Mesenchymal stem cell (in vitro differentiated cells and primary cell): Measurements from ENCODE around the gene NDUFAF2.

Experiments
- DNase-seq: peaks from one replicate; pipeline ENCODE4 v3.0.0-alpha.2; 2013
- H2AFZ ChIP-seq: one replicate; pipeline ENCODE4 v1.6.1; 2013; ENCODE audit warnings: low read depth, mild to moderate bottlenecking, control low read depth, inconsistent platforms, low read length, moderate library complexity
- H2AK5ac ChIP-seq: 2 replicates; pipeline ENCODE4 v1.6.1; 2013; ENCODE audit warnings: low read length, moderate library complexity, mild to moderate bottlenecking, inconsistent platforms; ENCODE audit not compliant: severe bottlenecking
- H2BK120ac ChIP-seq: one replicate; pipeline ENCODE4 v1.6.1; 2013; ENCODE audit warnings: low read depth, mild to moderate bottlenecking, inconsistent platforms, low read length, moderate library complexity
- H2BK12ac ChIP-seq, 2 experiments: one replicate each; pipeline ENCODE4 v1.6.1; 2013; ENCODE audit warnings: inconsistent platforms in 2 of 2, low read length in 2 of 2, mild to moderate bottlenecking in 2 of 2, moderate library complexity in 2 of 2, control low read depth in 1 of 2
- H2BK15ac ChIP-seq: one replicate; pipeline ENCODE4 v1.6.1; 2013; ENCODE audit warnings: mild to moderate bottlenecking, low read depth, inconsistent platforms; ENCODE audit not compliant: poor library complexity, severe bottlenecking
- H2BK5ac ChIP-seq: 2 replicates; pipeline ENCODE4 v1.6.1; 2013; ENCODE audit warnings: low read depth, mild to moderate bottlenecking, low read length, control low read depth, inconsistent platforms; ENCODE audit not compliant: poor library complexity, severe bottlenecking
- H3K14ac ChIP-seq, 2 experiments: one replicate each; pipeline ENCODE4 v1.6.1; 2013; ENCODE audit warnings: inconsistent platforms in 2 of 2, low read length in 2 of 2, control low read depth in 1 of 2, mild to moderate bottlenecking in 1 of 2, moderate library complexity in 1 of 2
- H3K18ac ChIP-seq, 2 experiments: one replicate each; pipeline ENCODE4 v1.6.1; 2013; ENCODE audit warnings: inconsistent platforms in 2 of 2, low read length in 2 of 2, control low read depth in 1 of 2, low read depth in 1 of 2, mild to moderate bottlenecking in 1 of 2
- H3K23ac ChIP-seq, 2 experiments: one replicate each; pipeline ENCODE4 v1.6.1; 2013; ENCODE audit warnings: inconsistent platforms in 2 of 2, low read length in 2 of 2, mild to moderate bottlenecking in 2 of 2, moderate library complexity in 2 of 2, control low read depth in 1 of 2
- H3K27ac ChIP-seq: 2 replicates; pipeline ENCODE4 v1.5.1; 2013; ENCODE audit warnings: mild to moderate bottlenecking, moderate library complexity, low read length, control low read depth, inconsistent platforms; ENCODE audit not compliant: poor library complexity, severe bottlenecking
- H3K27me3 ChIP-seq, 2 experiments: 2 replicates each; pipeline versions ENCODE4 v1.6.1 to v1.7.0; 2013; ENCODE audit warnings: low read length in 2 of 2, mild to moderate bottlenecking in 2 of 2, moderate library complexity in 2 of 2, control low read depth in 1 of 2, inconsistent platforms in 1 of 2; ENCODE audit not compliant: control insufficient read depth in 1 of 2, insufficient read depth in 1 of 2
- H3K36me3 ChIP-seq, 2 experiments: 2 replicates each; pipeline versions ENCODE4 v1.6.1 to v1.7.0; 2013; ENCODE audit warnings: low read length in 2 of 2, control low read depth in 1 of 2, inconsistent platforms in 1 of 2, low read depth in 1 of 2, mild to moderate bottlenecking in 1 of 2; ENCODE audit not compliant: insufficient read depth in 2 of 2, control insufficient read depth in 1 of 2
- H3K4ac ChIP-seq, 2 experiments: one replicate each; pipeline ENCODE4 v1.6.1; 2013; ENCODE audit warnings: inconsistent platforms in 2 of 2, low read length in 2 of 2, mild to moderate bottlenecking in 2 of 2, moderate library complexity in 2 of 2, control low read depth in 1 of 2, low read depth in 1 of 2
- H3K4me1 ChIP-seq: 2 replicates; pipeline ENCODE4 v1.6.1; 2013; ENCODE audit warnings: low read depth, low read length, control low read depth; ENCODE audit not compliant: control insufficient read depth, insufficient read depth
- H3K4me2 ChIP-seq: 2 replicates; pipeline ENCODE4 v1.6.1; 2013; ENCODE audit warnings: low read length, mild to moderate bottlenecking, inconsistent platforms; ENCODE audit not compliant: poor library complexity, severe bottlenecking
- H3K4me3 ChIP-seq, 2 experiments: 2 replicates each; pipeline versions ENCODE4 v1.5.1 to v1.7.0; 2013; ENCODE audit warnings: low read length in 2 of 2, mild to moderate bottlenecking in 2 of 2, control low read depth in 1 of 2, low read depth in 1 of 2; ENCODE audit not compliant: insufficient read depth in 1 of 2
- H3K79me1 ChIP-seq: replicated peaks from 2 replicates; pipeline ENCODE4 v1.6.1; 2013; ENCODE audit warnings: mild to moderate bottlenecking, control low read depth, low read length, inconsistent platforms; ENCODE audit not compliant: poor library complexity, severe bottlenecking
- H3K9ac ChIP-seq: 2 replicates; pipeline ENCODE4 v1.7.0; 2013; ENCODE audit warnings: mild to moderate bottlenecking, low read length, moderate library complexity
- H3K9me3 ChIP-seq: 2 replicates; pipeline ENCODE4 v1.7.0; 2013; ENCODE audit warnings: mild to moderate bottlenecking, low read length; ENCODE audit not compliant: control insufficient read depth
- H4K8ac ChIP-seq: one replicate; pipeline ENCODE4 v1.6.1; 2013; ENCODE audit warnings: inconsistent platforms, mild to moderate bottlenecking, low read length, moderate library complexity
- H4K91ac ChIP-seq: one replicate; pipeline ENCODE4 v1.6.1; 2013; ENCODE audit warnings: mild to moderate bottlenecking, low read length, inconsistent platforms
- WGBS: methylation state at CpG from one replicate; pipeline ENCODE4 v1.1.7; 2013; ENCODE audit warnings: mixed read lengths; 5-methylcytosine and 5-hydroxymethylcytosine counted together

Gene NDUFAF2

GRCh38 chr5:60993875-60994571, 49.0 kb downstream of the NDUFAF2 start:
- Histone ChIP-seq H3K9me3 (no peaks in the 10 kb centered on the region), H2BK5ac (no peak overlapping the region), H2BK120ac (no peak overlapping the region), H3K14ac (no peak overlapping the region), H3K9ac (no peak overlapping the region), H2BK15ac (no peak overlapping the region), H3K4me1 (peaks cover 1% of the 10 kb centered on the region), H3K4me2 (no peak overlapping the region), H3K4ac (no peak overlapping the region), H3K4me3 (no peak overlapping the region), H4K8ac (no peak overlapping the region), H2AK5ac (no peak overlapping the region), H3K36me3 (peaks cover 10% of the 10 kb centered on the region in 2 experiments), H4K91ac (no peak overlapping the region), H2AFZ (no peak overlapping the region), H3K27ac (no peak overlapping the region), H3K23ac (no peak overlapping the region), H3K27me3 (no peaks in the 10 kb centered on the region), H3K79me1 (peaks cover 34% of the 10 kb centered on the region), H3K18ac (no peak overlapping the region), H2BK12ac (no peak overlapping the region)
- no peak for DNase-seq
- WGBS, result 93% methylated on average over 11 of the region's 11 CpGs

DNA sequence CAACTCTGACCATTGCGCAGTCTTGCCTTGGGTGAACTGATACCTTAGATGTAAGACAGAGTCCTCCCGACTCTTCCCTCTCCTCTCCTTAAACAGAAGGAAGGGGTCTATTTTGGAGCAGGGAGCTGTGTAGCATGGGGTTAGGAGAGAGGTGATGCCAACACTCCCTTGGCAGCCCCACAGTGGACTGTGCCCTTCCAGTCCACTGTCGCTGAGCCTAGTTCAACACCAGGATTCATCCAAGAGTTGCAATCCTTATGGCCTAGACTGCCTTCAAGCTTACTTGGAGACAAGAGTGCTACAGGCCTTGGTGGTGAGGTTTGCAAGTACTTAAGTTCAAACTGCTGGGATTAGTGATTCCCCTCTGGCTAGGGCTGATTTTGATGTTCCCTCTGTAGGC, 51.4 kb downstream of the NDUFAF2 start:
- 100% methylated on average over 1 of the region's 3 CpGs for WGBS
- no peak overlapping the region for H2BK5ac ChIP-seq
- peaks cover 10% of the 10 kb centered on the region in 2 experiments for H3K36me3 ChIP-seq
- H3K4ac ChIP-seq, result no peak overlapping the region
- H2BK12ac ChIP-seq, result no peak overlapping the region
- no peak overlapping the region for H2AK5ac ChIP-seq
- H3K9me3 ChIP-seq, result no peaks in the 10 kb centered on the region
- H3K27me3 ChIP-seq, result no peaks in the 10 kb centered on the region
- no peak for DNase-seq
- peaks cover 1% of the 10 kb centered on the region for H3K4me1 ChIP-seq
- H3K23ac ChIP-seq, result no peak overlapping the region
- H3K4me2 ChIP-seq, result no peak overlapping the region
- peaks cover 36% of the 10 kb centered on the region for H3K79me1 ChIP-seq
- H4K8ac ChIP-seq, result no peak overlapping the region
- no peak overlapping the region for H2AFZ ChIP-seq
- H3K27ac ChIP-seq, result no peak overlapping the region
- no peak overlapping the region for H3K18ac ChIP-seq
- H3K14ac ChIP-seq, result no peak overlapping the region
- no peak overlapping the region for H3K9ac ChIP-seq
- H3K4me3 ChIP-seq, result no peak overlapping the region
- H4K91ac ChIP-seq, result no peak overlapping the region
- H2BK120ac ChIP-seq, result no peak overlapping the region
- no peak overlapping the region for H2BK15ac ChIP-seq

DNA sequence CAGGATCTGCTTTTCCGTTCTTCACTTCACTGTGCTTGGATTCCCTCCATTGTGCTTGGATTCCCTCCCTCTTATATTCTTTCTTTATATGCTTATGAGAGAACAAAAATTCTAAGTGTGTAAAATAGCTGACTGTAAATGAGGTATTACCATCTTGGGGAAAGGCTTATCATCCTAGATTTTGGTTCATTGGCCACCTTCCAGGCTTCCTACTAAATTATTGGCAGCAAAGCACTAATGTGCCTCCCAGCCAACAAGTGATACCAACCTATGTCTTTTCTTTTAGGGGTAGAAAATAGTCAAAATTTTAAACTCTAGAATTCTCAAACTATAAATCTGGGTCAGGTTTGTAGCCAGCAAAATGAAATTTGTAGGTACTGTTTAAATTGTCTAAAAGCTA, 52.7 kb downstream of the NDUFAF2 start:
- peaks cover 35% of the 10 kb centered on the region for H3K79me1 ChIP-seq
- no peak overlapping the region for H2AK5ac ChIP-seq
- H3K27ac ChIP-seq, result no peak overlapping the region
- no peak for DNase-seq
- H2BK12ac ChIP-seq, result no peak overlapping the region
- H3K14ac ChIP-seq, result no peak overlapping the region
- H3K9me3 ChIP-seq, result no peaks in the 10 kb centered on the region
- no peak overlapping the region for H2BK120ac ChIP-seq
- no peak overlapping the region for H4K8ac ChIP-seq
- no peak overlapping the region for H3K23ac ChIP-seq
- H3K27me3 ChIP-seq, result no peaks in the 10 kb centered on the region
- H3K4ac ChIP-seq, result no peak overlapping the region
- peaks cover 1% of the 10 kb centered on the region for H3K4me1 ChIP-seq
- peaks cover 10% of the 10 kb centered on the region in 2 experiments for H3K36me3 ChIP-seq
- WGBS, result no CpG with 5 or more reads among the region's 1 CpG
- no peak overlapping the region for H2AFZ ChIP-seq
- no peak overlapping the region for H2BK5ac ChIP-seq
- H3K4me3 ChIP-seq, result no peak overlapping the region
- no peak overlapping the region for H2BK15ac ChIP-seq
- H4K91ac ChIP-seq, result no peak overlapping the region
- H3K18ac ChIP-seq, result no peak overlapping the region
- no peak overlapping the region for H3K9ac ChIP-seq
- H3K4me2 ChIP-seq, result no peak overlapping the region

- no peak overlapping the region for H2BK15ac ChIP-seq
- peaks cover 12% of the 10 kb centered on the region for H3K79me1 ChIP-seq
- no peak overlapping the region for H4K91ac ChIP-seq
- no peak overlapping the region for H3K14ac ChIP-seq
- DNase-seq, result no peak
- peaks cover 1% of the 10 kb centered on the region for H3K4me1 ChIP-seq
- H3K23ac ChIP-seq, result no peak overlapping the region
- no peak overlapping the region for H3K4ac ChIP-seq
- no peaks in the 10 kb centered on the region for H3K36me3 ChIP-seq
- H3K4me3 ChIP-seq, result no peak overlapping the region
- no peak overlapping the region for H2BK5ac ChIP-seq
- no peak overlapping the region for H2BK120ac ChIP-seq
- H4K8ac ChIP-seq, result no peak overlapping the region
- H3K9me3 ChIP-seq, result no peaks in the 10 kb centered on the region
- H3K27me3 ChIP-seq, result no peaks in the 10 kb centered on the region
- no peak overlapping the region for H3K27ac ChIP-seq
- no peak overlapping the region for H2AFZ ChIP-seq
- H2AK5ac ChIP-seq, result no peak overlapping the region
- no peak overlapping the region for H2BK12ac ChIP-seq
- no peak overlapping the region for H3K4me2 ChIP-seq
- no peak overlapping the region for H3K9ac ChIP-seq
- no peak overlapping the region for H3K18ac ChIP-seq
These were observed 55.9 kb downstream of the NDUFAF2 start for GRCh38 chr5:61000887-61001286.
